Loucy (cell line): ENCODE results near the gene XYLB.

Source experiments
- EZH2phosphoT487 ChIP-seq: fragments of 200-600 bp; IDR thresholded peaks from 2 replicates; pipeline ENCODE4 v1.6.1; 2018; ENCODE audit warnings: antibody characterized with exemption, mild to moderate bottlenecking, moderate library complexity, borderline replicate concordance
- TF ChIP-seq, protein P1 (sequence below): fragments of 200-600 bp; sonication (generic); conservative IDR thresholded peaks from 2 replicates; pipeline ENCODE4 v1.5.1; 2014; ENCODE audit warnings: mild to moderate bottlenecking, antibody characterized with exemption, low read length

DNA sequence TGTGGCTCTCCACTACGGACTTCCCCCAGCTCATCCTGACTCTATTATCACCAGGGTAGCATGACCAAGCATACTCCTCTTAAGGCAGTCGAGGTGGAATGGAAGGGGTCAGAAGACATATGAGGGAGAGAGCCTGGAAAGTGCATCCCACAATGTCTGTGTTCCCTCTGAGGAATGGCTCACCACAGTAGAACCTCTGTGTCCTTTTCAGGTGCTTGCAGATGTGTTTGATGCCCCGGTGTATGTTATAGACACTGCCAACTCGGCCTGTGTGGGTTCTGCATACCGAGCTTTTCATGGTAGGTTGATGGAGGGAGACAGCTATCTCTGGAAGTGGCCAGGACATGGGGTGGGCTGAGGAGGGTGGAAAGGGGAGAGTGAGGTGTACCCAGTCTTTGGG, 50.3 kb downstream of the XYLB start:
- TF ChIP-seq, protein P1, sequence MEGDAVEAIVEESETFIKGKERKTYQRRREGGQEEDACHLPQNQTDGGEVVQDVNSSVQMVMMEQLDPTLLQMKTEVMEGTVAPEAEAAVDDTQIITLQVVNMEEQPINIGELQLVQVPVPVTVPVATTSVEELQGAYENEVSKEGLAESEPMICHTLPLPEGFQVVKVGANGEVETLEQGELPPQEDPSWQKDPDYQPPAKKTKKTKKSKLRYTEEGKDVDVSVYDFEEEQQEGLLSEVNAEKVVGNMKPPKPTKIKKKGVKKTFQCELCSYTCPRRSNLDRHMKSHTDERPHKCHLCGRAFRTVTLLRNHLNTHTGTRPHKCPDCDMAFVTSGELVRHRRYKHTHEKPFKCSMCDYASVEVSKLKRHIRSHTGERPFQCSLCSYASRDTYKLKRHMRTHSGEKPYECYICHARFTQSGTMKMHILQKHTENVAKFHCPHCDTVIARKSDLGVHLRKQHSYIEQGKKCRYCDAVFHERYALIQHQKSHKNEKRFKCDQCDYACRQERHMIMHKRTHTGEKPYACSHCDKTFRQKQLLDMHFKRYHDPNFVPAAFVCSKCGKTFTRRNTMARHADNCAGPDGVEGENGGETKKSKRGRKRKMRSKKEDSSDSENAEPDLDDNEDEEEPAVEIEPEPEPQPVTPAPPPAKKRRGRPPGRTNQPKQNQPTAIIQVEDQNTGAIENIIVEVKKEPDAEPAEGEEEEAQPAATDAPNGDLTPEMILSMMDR, result no peak
- no peak for TF ChIP-seq EZH2phosphoT487
